GM19240 (cell line): ENCODE data around the gene ETV4.

Source experiments
- DNase-seq: peaks from one replicate; pipeline ENCODE4 v3.0.0; 2011; ENCODE audit warnings: low spot score; ENCODE audit not compliant: insufficient read length

Gene ETV4

DNA sequence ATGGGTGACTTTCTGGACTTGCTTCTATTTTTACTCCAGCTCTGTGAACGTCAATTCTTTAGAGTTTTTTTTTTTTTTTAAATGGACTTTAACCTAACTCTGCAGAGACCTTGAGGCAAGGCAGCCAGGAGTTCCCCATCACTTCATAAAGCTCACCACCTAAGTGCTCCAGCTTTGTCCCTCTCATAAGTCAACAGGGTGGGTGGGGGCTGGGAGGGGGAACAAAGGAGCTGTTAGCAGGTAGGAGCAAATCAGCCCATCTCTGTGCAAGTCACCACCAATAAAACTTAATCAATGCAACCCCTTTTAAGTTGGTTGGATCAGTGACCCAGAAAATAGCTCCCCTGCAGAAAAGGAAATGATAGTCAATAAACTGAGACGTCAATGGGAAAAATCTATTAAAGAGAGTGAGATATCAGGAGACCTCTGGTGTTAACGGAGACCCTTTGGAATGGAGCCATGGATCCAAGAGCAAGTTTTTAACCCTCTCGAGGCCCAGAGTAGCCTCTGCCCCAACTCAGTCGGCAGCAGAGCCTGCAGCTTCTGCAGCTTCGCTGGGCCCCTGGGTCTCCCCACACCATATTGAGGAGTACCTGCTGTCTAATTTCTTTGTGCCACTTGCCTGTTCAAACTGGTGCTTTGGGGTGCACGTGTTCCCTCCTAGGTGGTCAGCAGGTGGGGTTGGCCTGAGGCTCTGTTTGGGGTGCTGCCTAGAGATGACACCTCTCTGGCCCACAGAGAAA is 27.6 kb upstream of the ETV4 start:
- no peak for DNase-seq

DNA sequence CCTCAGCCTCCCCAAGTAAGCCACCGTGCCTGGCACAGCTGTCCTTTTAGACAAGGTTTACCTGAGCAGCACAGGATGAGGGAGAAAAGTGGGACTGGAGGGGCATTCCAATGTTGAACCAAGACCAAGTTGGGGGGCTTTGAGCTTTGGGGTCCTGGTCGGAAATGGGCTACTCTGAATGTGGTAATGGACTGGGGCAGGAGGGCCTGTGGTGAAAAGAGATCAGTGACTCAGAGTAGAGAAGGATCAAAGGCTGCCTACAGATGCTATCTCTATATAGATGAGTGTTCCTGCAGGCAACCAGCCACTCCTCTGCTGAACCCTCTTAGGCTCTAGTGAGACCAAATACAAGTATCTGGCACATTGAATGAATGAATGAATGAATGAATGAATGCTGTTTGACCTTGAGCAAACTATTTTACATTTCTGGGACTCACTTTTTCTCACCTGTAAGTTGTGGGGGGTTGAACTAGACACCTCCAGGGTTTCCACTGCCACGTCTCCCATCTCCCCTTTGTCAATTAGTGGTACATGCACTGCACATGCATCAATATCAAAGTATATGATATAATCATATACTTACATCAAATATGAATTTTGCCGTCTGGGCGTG is 26.3 kb upstream of the ETV4 start:
- DNase-seq = no peak

DNA sequence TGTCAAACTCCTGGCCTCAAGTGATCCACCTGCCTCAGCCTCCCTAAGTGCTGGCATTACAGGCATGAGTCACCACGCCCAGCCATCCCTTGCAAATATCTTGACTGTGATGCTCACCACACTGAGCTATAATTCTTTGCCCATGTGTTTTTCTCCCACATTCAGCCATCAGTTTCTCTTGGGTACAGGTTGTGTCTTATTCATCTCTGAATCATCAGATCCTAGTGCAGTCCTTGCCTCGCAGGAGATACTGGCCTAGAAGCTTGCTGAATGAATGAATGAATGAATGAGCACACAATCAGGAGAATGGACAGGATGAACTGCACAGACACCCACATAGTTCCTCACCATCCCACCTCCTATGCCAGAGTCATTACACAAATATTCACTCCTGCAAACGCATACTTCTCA is 24.4 kb upstream of the ETV4 start:
- no peak for DNase-seq

DNA sequence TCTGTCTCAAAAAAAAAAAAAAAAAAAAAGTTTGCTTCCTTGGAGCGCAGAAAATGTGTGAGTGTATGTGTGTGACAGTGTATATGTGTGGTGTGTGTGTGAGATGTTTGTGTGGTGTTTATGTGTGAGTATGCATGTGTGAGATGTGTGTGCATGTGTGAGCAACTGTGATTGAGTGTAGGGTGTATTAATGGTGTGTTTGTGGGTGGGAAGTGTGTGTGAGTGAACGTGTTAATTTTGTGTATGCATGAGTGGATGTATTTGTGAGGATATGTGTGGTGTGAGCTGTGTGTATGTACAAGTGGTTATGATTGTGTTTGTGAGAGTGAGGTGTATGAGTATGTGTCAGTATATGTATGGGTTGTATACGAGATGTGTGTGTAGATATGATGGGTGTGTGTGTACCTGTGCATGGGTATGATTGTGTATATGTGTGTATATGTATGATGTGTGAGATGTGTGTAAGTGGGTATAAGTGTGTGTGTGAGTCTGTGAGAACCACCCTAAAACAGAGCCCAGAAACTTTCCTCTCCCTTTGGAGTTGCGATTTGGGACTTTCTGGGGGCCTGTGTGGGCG is 22.5 kb upstream of the ETV4 start:
- DNase-seq = no peak

DNA sequence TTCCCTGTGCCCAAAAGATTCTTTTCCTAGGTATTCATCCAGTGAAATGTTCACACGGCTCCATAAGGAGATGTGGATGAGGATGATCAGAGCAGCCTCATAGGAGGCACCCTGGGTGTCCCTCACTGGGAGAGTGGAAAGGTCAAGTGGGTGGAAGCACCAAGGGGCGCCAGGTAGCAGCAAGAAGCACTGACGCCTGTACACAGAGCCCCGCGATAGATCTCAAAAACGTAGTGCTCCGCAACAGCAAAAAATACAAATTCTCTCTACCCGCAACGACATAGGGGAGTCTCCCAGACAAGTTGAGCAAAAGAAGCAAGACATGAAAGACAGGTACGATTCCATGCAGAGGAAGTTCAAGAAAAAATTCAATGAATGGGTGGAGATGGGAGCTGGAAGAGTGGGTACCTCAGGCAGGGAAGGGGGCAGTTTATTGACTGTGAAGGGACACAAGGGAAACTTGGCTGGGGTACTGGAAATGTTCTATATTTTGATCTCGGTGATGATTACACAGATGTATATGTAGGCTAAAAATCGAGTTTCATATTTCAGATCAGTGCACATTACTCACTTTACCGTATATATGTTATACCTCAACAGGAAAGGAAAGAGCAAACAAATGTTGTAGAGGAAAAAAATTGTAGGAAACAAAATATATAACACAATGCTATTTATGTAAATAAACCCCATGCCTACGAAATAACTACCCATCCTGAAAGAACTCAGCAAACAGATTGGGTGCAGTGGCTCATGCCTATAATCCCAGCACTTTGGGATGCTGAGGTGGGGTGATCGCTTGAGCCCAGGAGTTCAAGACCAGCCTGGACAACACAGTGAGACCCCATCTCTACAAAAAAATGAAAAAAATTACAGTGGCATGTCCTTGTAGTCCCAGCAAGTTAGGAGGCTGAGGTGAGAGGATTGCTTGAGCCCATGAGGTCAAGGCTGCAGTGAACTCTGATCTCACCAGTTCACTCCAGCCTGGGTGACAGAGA is 17.8 kb upstream of the ETV4 start:
- DNase-seq = no peak

DNA sequence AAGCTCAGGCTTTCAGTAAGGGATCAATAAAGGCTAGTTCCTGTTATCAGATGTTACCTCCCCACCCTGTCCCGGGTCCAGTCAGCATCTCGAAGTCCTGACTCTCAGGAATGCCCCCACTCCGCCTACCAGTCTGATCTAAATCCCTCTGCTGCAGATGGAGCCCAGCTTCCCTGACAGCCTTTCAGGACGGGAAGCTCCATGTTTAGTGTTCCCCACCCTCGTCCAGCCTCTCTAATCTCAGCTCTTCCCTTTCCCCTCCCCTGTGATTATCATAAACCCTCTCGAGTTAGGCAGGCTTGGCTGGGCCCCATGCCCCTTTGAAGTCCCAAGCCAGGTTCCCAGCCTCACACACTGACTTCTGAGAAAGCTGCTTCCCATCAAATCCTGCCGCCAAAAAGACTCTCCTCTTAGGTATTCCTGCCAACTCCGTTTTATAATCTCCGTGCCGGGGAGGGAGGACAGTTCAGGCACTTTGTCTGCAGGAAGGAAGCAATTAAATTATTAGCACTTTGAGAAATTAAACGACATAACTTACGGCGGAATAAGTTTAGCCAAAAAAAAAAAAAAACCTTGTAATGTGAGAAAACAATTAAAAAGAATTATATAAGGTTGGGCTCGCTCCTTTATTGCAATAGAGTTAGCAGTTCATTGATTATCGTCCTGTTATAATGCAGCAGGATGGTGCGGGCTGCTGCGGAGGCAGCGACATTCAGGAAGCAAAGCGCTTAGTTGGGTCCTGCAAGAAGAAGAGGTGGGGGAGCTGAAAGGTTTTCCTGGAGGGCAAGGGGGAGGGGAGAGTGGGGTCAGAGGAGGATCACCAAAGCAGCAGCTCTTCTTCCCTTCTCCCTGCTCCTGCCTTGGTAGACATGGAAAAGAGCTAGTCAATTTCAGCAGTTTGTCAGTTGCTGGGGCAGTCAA is 16.8 kb upstream of the ETV4 start:
- DNase-seq = no peak

DNA sequence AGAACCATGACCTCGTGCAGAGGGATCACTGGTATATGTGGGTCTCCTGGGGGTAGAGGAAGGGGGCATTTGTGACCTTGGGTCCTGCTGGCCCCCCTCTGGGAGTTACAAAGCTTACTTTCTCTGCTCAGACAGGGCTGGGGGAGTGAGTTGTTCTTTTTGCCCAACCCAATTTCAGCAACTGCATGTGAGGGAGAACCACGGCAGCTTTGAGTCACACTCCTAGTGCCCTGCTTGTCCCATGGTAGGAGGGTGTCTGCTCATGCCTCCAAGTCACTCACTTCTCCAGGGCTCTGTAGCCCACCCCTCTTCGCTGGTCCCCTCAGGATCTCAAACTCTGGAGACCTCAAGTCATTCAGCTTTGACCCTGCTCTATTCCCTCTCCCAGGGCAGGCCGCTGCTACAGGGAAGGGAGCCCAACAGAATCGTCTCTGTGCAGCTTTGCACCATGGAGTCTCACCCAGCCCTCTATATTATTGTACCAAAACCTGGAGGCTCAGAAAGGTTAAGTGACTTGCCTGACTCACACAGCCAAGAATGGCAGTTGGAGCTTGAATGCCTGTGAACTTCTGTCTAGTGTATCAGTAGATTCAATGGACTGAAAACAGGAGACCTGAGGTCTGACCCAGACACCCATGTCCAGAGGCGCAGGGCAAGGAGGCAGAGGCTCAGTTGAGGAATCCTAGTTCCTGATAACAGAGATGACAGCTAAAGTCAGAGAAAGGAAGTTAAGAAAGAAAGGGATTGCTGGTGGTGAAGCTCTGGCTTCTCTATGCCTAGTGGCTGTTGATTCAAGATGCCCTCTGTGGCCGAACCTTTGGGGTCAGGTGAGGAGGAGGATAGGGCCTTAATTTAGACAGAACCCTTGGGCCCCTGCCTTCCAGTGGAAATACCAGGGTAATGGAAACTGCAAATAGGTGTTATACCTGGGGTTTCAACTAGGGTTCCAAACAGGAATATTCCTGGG is 14.6 kb upstream of the ETV4 start:
- no peak for DNase-seq

DNA sequence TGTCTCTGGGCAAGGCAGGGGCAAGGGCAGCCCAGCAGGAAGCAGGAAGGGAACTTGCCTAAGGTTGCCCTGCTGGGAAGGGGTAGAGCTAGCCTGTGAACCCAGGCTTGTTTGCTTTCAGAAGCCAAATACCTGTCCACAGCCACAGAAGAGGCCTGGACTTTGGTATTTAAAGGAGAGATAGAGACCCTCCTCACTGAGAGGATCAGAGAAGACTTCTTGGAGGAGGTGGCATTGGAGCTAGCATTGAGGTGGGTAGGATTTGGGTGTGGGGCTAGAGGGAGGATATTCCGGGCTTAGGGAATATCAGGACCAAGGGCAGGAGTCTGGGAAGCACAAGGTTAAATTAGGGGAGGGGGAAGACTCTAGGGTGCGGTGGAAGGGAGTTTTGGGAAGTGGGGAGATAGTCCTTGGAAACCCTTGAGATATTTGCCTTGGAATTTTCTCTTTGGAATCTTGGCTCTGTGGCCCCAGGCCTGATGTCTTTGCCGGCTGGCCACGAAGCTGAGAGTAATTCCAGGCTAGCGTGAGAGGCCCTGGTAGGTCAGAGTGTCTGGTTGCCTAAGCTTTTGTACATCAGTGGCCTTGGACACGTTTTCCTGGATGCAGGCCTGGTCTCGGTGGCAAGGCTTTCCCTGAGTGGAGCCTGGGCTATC is 13.1 kb upstream of the ETV4 start:
- DNase-seq = no peak

DNA sequence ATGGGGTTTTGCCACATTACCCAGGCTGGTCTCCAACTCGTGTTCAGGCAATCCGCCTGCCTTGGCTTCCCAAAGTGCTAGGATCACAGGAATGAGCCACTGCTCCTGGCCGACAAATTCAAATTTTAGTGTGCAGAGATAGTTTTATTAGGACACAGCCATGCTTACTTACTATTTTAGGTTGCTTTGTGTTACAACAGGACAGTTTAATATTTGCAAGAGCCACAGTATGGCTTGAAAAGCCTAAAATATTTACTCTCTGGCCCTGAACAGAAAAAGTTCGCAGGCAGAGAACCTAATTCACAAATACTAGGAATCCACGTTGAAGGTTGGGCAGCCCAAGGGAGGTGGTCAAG is 12.6 kb upstream of the ETV4 start:
- no peak for DNase-seq

DNA sequence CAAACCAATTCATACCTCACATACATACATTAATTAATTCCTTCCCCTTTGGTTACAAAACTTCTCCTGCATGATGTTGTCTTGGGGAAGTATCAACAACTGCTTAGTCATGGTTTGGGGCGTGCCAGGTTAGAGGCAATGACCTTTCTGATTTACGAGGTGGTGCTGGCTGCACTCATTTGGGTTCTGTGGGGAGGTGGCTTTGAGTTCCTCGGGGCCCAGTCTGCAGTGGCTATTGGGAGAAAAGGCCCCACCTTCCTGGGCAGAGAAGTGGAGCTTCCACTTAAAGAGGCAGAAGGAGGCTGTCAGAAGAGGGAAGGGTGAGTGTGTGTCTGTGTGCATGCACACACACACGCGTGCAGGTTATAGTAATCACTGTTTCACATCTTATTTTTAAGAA is 10.2 kb upstream of the ETV4 start:
- DNase-seq = no peak

DNA sequence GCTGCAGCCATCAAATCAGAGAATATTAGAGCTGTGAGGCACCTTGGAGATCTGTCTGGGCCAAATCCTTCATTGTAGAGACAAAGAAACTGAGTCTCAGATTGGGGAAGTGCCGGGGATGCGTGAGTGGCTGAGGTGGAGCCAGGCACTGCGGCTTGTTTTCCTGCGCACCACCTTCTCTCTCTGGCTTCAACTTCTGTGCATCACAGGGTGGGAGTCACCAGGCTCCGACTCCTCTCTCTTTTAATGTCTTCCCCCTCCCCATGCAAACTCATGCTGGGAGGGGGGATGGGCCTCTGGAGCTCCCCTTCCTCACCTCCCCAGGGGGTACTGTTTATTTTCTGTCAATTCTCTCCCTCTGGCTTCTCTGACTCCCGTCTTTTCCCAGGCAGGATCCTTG is 8.7 kb upstream of the ETV4 start:
- no peak for DNase-seq

DNA sequence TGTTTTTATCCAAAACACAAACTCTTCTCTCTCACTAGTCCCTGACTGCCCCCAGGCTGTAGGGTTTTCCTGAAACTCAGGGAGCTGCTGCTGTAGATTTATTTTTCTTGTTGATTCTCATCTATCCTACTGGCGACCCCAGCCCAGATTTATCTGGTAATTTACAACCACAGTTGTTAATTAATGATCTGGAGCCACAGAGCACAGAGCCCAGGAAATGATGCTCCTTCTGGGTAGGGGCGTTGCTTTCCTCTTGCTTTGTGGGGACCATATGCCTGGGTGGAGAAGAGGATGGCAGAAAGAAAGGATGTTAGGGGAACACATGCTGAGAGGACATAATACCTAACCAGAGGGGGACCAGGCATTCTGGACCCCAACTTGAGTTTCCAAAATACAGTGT is 7.4 kb upstream of the ETV4 start:
- DNase-seq = no peak

DNA sequence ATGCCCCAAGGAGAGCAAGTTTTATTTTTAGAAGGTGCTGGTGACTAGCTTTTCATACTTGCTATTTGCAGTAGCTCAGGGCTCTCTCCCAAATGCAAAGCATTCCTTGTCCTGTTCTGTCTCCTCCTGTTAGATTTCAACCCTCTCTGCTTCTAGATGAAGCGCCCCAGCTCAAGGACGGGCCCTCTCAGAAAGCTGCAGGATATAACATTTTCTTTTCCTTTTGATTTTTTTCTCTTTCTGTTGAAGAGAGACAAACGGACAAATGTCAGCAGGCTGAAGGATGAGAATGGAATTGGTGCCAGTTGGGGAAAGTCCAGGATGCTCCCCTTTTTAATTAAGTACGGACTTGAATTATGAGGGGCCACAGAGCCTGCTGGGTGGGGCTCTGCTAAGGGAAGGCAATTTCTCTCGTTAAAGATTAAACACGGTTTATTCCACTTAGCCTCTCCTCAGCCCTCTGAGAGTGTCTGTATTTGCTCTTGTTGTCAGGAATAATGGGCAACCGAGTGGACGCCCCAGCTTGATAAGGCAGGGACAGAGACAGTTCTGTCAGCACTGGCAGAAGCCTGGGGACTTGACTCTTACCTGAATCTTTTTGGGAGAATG is 6.2 kb upstream of the ETV4 start:
- no peak for DNase-seq

DNA sequence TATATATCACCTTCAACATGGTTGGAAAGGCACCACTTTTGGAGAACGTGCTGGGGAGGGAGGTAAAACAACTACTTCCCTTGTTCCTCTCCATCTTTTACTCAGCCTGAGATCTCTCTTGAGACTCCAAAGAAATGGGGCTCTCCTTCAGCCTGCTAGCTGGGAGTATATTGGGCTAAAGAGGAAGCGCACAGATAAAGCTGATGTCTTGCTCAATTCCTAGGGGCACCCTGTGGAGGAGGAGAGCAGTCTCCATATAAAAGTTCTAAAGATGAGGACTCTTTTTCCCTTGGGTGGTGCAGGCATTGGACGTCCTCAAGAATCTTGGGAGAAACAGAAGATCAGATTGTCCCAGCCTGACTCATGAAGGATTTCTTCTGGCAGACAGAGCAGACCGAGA is 4.6 kb upstream of the ETV4 start:
- no peak for DNase-seq

DNA sequence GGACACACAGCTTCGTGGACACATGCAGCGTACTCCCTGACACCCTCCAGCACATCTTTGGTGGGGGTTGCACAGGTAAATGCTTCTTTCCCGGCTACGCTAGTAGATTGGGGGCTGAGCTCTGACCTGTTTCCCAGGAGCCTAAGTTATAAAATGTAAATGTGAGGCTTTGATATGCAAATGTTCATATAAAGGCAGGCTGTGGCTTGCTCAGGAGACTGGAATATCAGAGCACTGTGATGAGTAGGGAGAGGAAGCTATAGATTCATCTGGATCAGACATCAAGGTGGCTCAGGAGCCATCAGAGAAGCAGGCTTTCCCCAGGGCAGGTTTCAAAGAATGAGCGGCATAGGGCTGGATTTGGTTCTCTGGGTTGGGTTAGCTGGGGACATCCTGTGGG is 3.4 kb upstream of the ETV4 start:
- DNase-seq = no peak

DNA sequence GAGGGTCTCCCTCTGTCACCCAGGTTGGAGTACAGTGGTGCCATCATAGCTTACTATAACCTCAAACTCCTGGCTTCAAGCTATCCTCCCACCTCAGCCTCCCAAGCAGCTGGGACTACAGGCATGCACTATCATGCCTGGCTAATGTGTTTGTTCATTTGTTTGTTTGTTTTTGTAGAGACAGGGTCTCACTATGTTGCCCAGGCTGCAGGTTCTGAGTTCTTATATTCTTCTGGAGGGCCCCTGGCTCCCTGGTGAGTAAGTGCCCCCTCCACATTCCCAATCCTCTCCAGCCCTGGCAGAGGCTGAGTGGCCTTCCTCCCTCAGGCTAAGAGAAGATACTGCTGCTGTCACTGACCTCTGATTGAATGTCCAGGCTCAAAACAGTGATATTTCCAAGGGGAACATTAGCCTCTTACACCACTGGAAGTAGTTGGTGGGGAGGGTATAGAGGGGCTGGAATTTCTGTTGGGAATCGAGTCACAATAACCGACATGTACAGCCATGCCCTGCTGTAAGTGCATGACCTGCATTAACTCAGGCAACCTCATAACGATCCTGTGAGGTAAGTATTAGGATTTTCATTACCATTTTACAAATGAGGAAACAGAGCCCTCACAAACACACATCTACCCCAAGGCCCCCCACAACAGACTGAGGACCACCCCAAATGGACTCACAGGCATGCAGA is 2.7 kb upstream of the ETV4 start:
- DNase-seq = no peak

DNA sequence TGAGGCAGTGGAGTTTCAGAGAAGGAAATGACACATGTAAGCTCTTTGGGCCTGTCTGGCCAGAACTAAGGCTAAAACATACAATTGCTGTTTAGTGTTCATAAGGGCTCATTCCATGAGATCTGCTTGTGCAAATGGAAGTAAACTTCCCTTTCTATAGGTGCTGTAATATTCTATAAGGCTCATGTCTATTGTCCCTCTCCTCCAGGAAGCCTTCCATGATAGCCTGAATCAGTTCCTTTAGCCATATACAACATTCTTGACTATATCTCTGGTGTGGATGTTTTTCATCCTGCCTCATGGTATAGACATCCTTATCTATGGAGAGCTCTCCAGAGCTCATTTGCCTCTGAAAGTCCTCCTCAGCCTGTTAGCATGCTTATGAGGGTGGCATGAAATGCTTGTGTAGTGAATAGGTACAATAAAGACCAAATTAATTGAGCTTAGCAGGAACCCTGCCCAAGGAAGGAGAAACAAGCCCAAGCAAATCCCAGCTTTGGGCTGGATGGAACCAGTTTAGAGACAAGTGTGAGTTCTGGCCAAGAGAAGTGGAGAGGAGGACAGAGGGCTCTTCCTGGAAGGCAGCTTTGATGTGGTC is 1.6 kb upstream of the ETV4 start:
- no peak for DNase-seq

DNA sequence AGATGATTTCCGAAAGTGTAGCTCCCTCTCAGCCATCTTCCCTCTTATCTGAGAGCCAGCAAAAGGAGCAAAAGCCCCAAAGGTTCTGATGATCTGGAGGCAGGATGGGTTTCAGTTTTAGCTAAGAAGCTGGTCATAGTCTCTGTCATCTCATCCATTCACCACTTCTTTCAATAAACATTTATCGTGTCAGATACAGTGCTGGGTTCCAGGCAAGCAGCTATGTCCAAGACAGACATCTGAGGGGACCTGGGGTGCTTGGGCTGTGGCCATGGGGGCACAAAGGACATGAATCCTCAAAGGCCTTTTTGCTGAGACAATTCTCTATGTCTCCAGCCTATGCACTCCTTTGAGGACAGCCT is 1.0 kb upstream of the ETV4 start:
- no peak for DNase-seq
